ENCODE results near the gene CITED2.

Gene CITED2

GRCh38 chr6:139380611-139381010 lies 6.2 kb upstream of the CITED2 start:
- Histone ChIP-seq H3K27ac (ENCODE audit: extremely low read depth, low read depth, low read length) (no peak overlapping the region), H3K4me3 (ENCODE audit: low read depth, low read length) (no peak overlapping the region), H3K9me3 (ENCODE audit: control insufficient read depth, insufficient read depth, low read depth, low read length) (no peaks in the 10 kb centered on the region), H3K4me1 (ENCODE audit: control insufficient read depth, insufficient read depth, low read length) (peaks cover 4% of the 10 kb centered on the region), H3K36me3 (ENCODE audit: control insufficient read depth in 2 of 2, insufficient read depth in 1 of 2, low read length in 2 of 2) (no peaks in the 10 kb centered on the region)
- ChIA-PET POLR2A (no interaction called here), CTCF (no interaction called here)
- TF ChIP-seq ZNF274 (IDR thresholded peaks at IDR 0.05; ENCODE audit: low read length) (no peak), ZNF274 (tag by site-specific recombination; IDR thresholded peaks at IDR 0.05; ENCODE audit: borderline replicate concordance) (no peak), ZNF560 (tag by site-specific recombination; IDR thresholded peaks at IDR 0.05; ENCODE audit: borderline replicate concordance) (no peak), ZNF114 (tag by site-specific recombination; IDR thresholded peaks at IDR 0.05) (no peak), ZFP3 (tag by site-specific recombination; IDR thresholded peaks at IDR 0.05; ENCODE audit: low read depth) (no peak), INSM2 (tag by site-specific recombination; IDR thresholded peaks at IDR 0.05) (no peak), ZNF549 (tag by site-specific recombination; IDR thresholded peaks at IDR 0.05) (no peak), ZNF768 (tag by site-specific recombination; IDR thresholded peaks at IDR 0.05) (no peak), ZNF121 (tag by site-specific recombination; IDR thresholded peaks at IDR 0.05) (no peak), ZNF19 (tag by site-specific recombination; IDR thresholded peaks at IDR 0.05; ENCODE audit: low read depth) (no peak), ZNF24 (tag by site-specific recombination; IDR thresholded peaks at IDR 0.05) (no peak), GLI4 (tag by site-specific recombination; IDR thresholded peaks at IDR 0.05) (no peak), ZEB2 (tag by site-specific recombination; IDR thresholded peaks at IDR 0.05) (no peak), ZNF146 (tag by site-specific recombination; IDR thresholded peaks at IDR 0.05) (no peak), ZNF664 (tag by site-specific recombination; IDR thresholded peaks at IDR 0.05) (no peak), ZNF544 (tag by site-specific recombination; IDR thresholded peaks at IDR 0.05) (no peak), ZNF513 (tag by site-specific recombination; IDR thresholded peaks at IDR 0.05) (no peak), ZNF629 (tag by site-specific recombination; IDR thresholded peaks at IDR 0.05) (no peak)

GRCh38 chr6:139380168-139380567 lies 5.7 kb upstream of the CITED2 start:
- H3K36me3 ChIP-seq (ENCODE audit: control insufficient read depth in 2 of 2, insufficient read depth in 1 of 2, low read length in 2 of 2), result no peaks in the 10 kb centered on the region
- ChIA-PET CTCF (no interaction called here), POLR2A (interaction anchor here (0.5 kb wide), 1 partner anchor 925 kb away, joined by 3 read pairs; no protein-coding TSS in a partner anchor)
- no peaks in the 10 kb centered on the region for H3K9me3 ChIP-seq (ENCODE audit: control insufficient read depth, insufficient read depth, low read depth, low read length)
- no peak overlapping the region for H3K4me3 ChIP-seq (ENCODE audit: low read depth, low read length)
- H3K4me1 ChIP-seq (ENCODE audit: control insufficient read depth, insufficient read depth, low read length), result peaks cover 4% of the 10 kb centered on the region
- H3K27ac ChIP-seq (ENCODE audit: extremely low read depth, low read depth, low read length), result no peak overlapping the region
- TF ChIP-seq ZNF274 (IDR thresholded peaks at IDR 0.05; ENCODE audit: low read length) (no peak), ZNF274 (tag by site-specific recombination; IDR thresholded peaks at IDR 0.05; ENCODE audit: borderline replicate concordance) (no peak), ZNF404 (tag by site-specific recombination; IDR thresholded peaks at IDR 0.05) (no peak), ZNF362 (tag by site-specific recombination; IDR thresholded peaks at IDR 0.05) (no peak), ZNF302 (tag by site-specific recombination; IDR thresholded peaks at IDR 0.05; ENCODE audit: low read depth) (no peak), ZNF555 (tag by site-specific recombination; conservative IDR thresholded peaks at IDR 0.05) (no peak), ZNF140 (tag by site-specific recombination; IDR thresholded peaks at IDR 0.05) (no peak), ZNF561 (tag by site-specific recombination; IDR thresholded peaks at IDR 0.05; ENCODE audit: borderline replicate concordance) (no peak), ZFP3 (tag by site-specific recombination; IDR thresholded peaks at IDR 0.05; ENCODE audit: low read depth) (no peak), PRDM10 (tag by site-specific recombination; IDR thresholded peaks at IDR 0.05) (no peak), ZBTB6 (tag by site-specific recombination; IDR thresholded peaks at IDR 0.05) (no peak), KLF17 (tag by site-specific recombination; IDR thresholded peaks at IDR 0.05) (no peak)
